HUES6 (cell line): ENCODE measurements around the gene CEMIP2.

Source experiments
- H3K27ac ChIP-seq: 2 replicates; pipeline ENCODE4 v1.7.0; 2013; ENCODE audit warnings: low read depth, mild to moderate bottlenecking, low read length, inconsistent platforms
- H3K27me3 ChIP-seq: 2 replicates; pipeline ENCODE4 v1.6.1; 2013; ENCODE audit warnings: low read length; ENCODE audit not compliant: control insufficient read depth, insufficient read depth
- H3K36me3 ChIP-seq: 2 replicates; pipeline ENCODE4 v1.6.1; 2013; ENCODE audit warnings: low read length; ENCODE audit not compliant: control insufficient read depth, insufficient read depth
- H3K4me1 ChIP-seq: 2 replicates; pipeline ENCODE4 v1.6.1; 2013; ENCODE audit warnings: low read length; ENCODE audit not compliant: control insufficient read depth, insufficient read depth
- H3K4me3 ChIP-seq: 2 replicates; pipeline ENCODE4 v1.5.1; 2013; ENCODE audit warnings: low read depth, low read length
- H3K9ac ChIP-seq: one replicate; pipeline ENCODE4 v1.6.1; 2013; ENCODE audit warnings: mild to moderate bottlenecking, low read length
- H3K9me3 ChIP-seq: 2 replicates; pipeline ENCODE4 v1.6.1; 2013; ENCODE audit warnings: low read depth, low read length; ENCODE audit not compliant: control insufficient read depth, insufficient read depth

The CEMIP2 gene

GRCh38 chr9:71760901-71761300 lies 7.4 kb downstream of the CEMIP2 start:
- peak overlapping the region; percentile 48; the same call in 1 of the 2 replicates for H3K27ac ChIP-seq
- peaks cover 88% of the 10 kb centered on the region for H3K4me1 ChIP-seq
- H3K27me3 ChIP-seq, result no peaks in the 10 kb centered on the region
- no peaks in the 10 kb centered on the region for H3K9me3 ChIP-seq
- no peaks in the 10 kb centered on the region for H3K36me3 ChIP-seq
- peak overlapping the region; percentile 3; the same call in 1 of the 2 replicates for H3K4me3 ChIP-seq
- H3K9ac ChIP-seq, result no peak overlapping the region

- Histone ChIP-seq H3K9me3 (no peaks in the 10 kb centered on the region), H3K27me3 (no peaks in the 10 kb centered on the region), H3K36me3 (no peaks in the 10 kb centered on the region), H3K9ac (peak overlapping the region; percentile 48), H3K4me1 (peaks cover 85% of the 10 kb centered on the region), H3K4me3 (peak overlapping the region; percentile 35), H3K27ac (peak overlapping the region; percentile 86)
These were observed 9.5 kb downstream of the CEMIP2 start for GRCh38 chr9:71758785-71759184.

GRCh38 chr9:71758277-71758676 lies 10.0 kb downstream of the CEMIP2 start:
- H3K9ac ChIP-seq, result peak overlapping the region; percentile 48
- H3K27ac ChIP-seq, result peak overlapping the region; percentile 86
- H3K36me3 ChIP-seq, result no peaks in the 10 kb centered on the region
- no peaks in the 10 kb centered on the region for H3K9me3 ChIP-seq
- H3K4me3 ChIP-seq, result peak overlapping the region; percentile 35
- peaks cover 81% of the 10 kb centered on the region for H3K4me1 ChIP-seq
- no peaks in the 10 kb centered on the region for H3K27me3 ChIP-seq

- H3K36me3 ChIP-seq, result no peaks in the 10 kb centered on the region
- peak overlapping the region; percentile 35 for H3K4me3 ChIP-seq
- H3K27ac ChIP-seq, result peak overlapping the region; percentile 89
- H3K27me3 ChIP-seq, result no peaks in the 10 kb centered on the region
- H3K9ac ChIP-seq, result peak overlapping the region; percentile 48
- H3K9me3 ChIP-seq, result no peaks in the 10 kb centered on the region
- H3K4me1 ChIP-seq, result peaks cover 72% of the 10 kb centered on the region
These were observed 11.6 kb downstream of the CEMIP2 start for GRCh38 chr9:71756753-71757152.

- no peak overlapping the region for H3K27ac ChIP-seq
- H3K27me3 ChIP-seq, result no peaks in the 10 kb centered on the region
- H3K4me3 ChIP-seq, result no peak overlapping the region
- H3K4me1 ChIP-seq, result peaks cover 69% of the 10 kb centered on the region
- H3K9ac ChIP-seq, result no peak overlapping the region
- H3K9me3 ChIP-seq, result no peaks in the 10 kb centered on the region
- H3K36me3 ChIP-seq, result no peaks in the 10 kb centered on the region
These were observed 12.4 kb downstream of the CEMIP2 start for GRCh38 chr9:71755869-71756268.

DNA sequence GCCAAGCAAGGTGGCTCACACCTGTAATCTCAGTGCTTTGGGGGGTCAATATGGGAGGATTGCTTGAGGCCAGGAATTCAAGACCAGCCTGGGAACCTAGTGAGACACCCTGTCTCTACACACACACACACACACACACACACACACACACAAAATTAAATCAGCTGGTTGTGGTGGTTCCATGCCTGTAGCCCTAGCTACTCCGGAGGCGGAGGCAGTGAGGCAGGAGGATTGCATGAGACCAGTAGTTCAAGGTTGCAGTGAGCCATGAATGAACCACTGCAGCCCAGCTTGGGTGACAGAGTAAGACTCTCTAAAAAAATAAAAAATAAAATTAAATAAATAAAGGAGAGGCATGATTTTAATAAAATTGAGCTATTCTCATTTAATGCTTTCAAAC lies 13.1 kb downstream of the CEMIP2 start:
- H3K9ac ChIP-seq, result no peak overlapping the region
- no peak overlapping the region for H3K27ac ChIP-seq
- no peak overlapping the region for H3K4me3 ChIP-seq
- no peaks in the 10 kb centered on the region for H3K27me3 ChIP-seq
- H3K4me1 ChIP-seq, result peaks cover 63% of the 10 kb centered on the region
- H3K9me3 ChIP-seq, result no peaks in the 10 kb centered on the region
- 0 out of 2 replicates have a peak, but pooled peaks cover under 1% of the 10 kb centered on the region for H3K36me3 ChIP-seq

- Histone ChIP-seq H3K27ac (0 out of 2 replicates have a peak overlapping the region, but pooled peaks have one; percentile 21), H3K4me1 (peaks cover 55% of the 10 kb centered on the region), H3K27me3 (no peaks in the 10 kb centered on the region), H3K4me3 (no peak overlapping the region), H3K9me3 (no peaks in the 10 kb centered on the region), H3K9ac (no peak overlapping the region), H3K36me3 (peaks cover 7% of the 10 kb centered on the region)
These were observed 14.2 kb downstream of the CEMIP2 start for GRCh38 chr9:71754151-71754550.

DNA sequence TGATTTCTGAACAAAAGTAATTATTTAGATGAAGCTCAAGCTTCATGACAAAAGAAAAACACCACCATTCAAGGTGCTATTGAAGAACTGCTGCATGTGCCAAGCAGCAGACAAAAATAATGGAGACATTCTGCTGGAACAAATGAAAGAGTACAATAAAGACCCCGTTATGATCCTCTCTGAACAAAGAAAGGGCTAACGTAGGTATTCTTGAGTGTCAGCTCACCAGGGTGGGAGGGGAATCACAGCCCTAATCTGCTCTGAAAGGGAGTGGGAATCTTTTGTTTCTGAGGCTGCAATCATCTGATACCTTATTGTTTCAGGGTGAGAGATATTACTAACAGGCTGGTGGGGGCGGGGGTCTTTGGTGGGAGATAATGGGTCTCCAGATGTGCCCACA lies 15.4 kb downstream of the CEMIP2 start:
- no peak overlapping the region for H3K4me3 ChIP-seq
- peaks cover 17% of the 10 kb centered on the region for H3K36me3 ChIP-seq
- H3K27ac ChIP-seq, result no peak overlapping the region
- H3K9ac ChIP-seq, result no peak overlapping the region
- H3K9me3 ChIP-seq, result no peaks in the 10 kb centered on the region
- H3K27me3 ChIP-seq, result no peaks in the 10 kb centered on the region
- H3K4me1 ChIP-seq, result peaks cover 46% of the 10 kb centered on the region

DNA sequence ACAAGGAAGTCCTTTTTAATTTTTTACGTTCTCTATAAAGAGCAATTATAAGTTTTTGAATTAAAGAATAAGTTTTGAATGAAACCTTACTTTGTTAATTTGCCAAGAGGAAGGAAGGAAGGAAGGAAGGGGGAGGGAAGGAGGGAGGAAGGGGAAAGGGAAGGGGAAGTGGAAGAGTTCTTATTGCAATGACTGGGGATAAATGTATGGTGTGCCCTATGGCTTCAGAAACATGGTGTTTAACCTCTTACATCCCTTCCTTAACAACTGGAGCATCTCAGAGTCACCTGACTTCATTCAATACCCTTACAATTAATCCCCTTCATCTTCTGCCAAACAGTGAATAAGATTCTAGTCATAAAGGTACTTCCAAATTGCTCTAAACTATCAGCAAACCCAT lies 16.0 kb downstream of the CEMIP2 start:
- H3K36me3 ChIP-seq, result peaks cover 23% of the 10 kb centered on the region
- no peak overlapping the region for H3K4me3 ChIP-seq
- no peak overlapping the region for H3K27ac ChIP-seq
- no peaks in the 10 kb centered on the region for H3K27me3 ChIP-seq
- H3K9me3 ChIP-seq, result no peaks in the 10 kb centered on the region
- H3K9ac ChIP-seq, result no peak overlapping the region
- H3K4me1 ChIP-seq, result peaks cover 44% of the 10 kb centered on the region

DNA sequence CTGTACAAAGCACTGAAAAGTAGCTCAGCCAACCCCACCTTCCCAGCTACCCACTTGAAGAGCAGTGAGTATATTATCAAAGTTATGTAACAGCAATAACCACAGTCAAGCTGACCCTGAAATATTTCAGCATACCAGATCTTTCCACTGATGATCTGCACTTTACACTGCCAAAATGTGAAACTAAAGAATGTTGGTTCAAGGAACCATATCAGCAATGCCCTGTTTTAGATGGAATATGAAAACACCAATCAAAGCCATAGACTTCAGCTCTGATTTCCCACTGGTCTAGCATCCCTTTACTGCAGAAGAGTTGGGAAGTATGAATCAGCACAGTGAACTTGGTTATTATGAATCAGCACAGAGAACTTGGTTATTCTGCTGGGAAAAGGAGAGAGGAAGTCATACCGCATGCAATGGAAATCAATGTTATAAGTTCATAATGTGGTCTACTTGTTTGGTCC lies 20.0 kb downstream of the CEMIP2 start:
- peaks cover 53% of the 10 kb centered on the region for H3K36me3 ChIP-seq
- no peak overlapping the region for H3K4me3 ChIP-seq
- H3K4me1 ChIP-seq, result peaks cover 53% of the 10 kb centered on the region
- H3K27ac ChIP-seq, result no peak overlapping the region
- H3K27me3 ChIP-seq, result no peaks in the 10 kb centered on the region
- H3K9ac ChIP-seq, result no peak overlapping the region
- no peaks in the 10 kb centered on the region for H3K9me3 ChIP-seq

- no peak overlapping the region for H3K9ac ChIP-seq
These were observed 20.7 kb downstream of the CEMIP2 start for GRCh38 chr9:71747576-71747975.

DNA sequence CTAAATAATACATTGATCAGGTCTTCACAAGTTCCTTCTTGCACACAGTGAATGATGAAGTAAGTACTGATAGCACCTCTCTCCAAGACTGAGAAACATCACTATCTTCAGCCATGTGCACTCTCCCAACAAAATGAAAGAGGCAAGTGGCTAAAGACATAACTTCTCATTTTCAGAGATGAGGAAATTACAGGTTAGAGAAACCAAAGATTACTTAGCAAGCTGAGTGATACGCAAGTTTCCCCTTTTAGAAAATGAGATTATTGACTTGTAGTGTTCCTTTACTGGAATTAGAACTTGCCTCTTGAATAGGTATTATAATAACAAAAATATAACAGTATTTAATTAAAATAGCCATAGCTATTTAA lies 21.6 kb downstream of the CEMIP2 start:
- Histone ChIP-seq H3K4me1 (peaks cover 46% of the 10 kb centered on the region), H3K9me3 (no peaks in the 10 kb centered on the region), H3K27ac (peak overlapping the region; percentile 42; the same call in 1 of the 2 replicates), H3K36me3 (peaks cover 62% of the 10 kb centered on the region), H3K4me3 (no peak overlapping the region), H3K27me3 (no peaks in the 10 kb centered on the region), H3K9ac (no peak overlapping the region)

More at GRCh38 chr9:71747576-71747975, 20.7 kb downstream of the CEMIP2 start:
- Histone ChIP-seq H3K27me3 (no peaks in the 10 kb centered on the region), H3K4me3 (no peak overlapping the region), H3K36me3 (peaks cover 56% of the 10 kb centered on the region), H3K4me1 (peaks cover 47% of the 10 kb centered on the region), H3K9me3 (no peaks in the 10 kb centered on the region), H3K27ac (no peak overlapping the region)
